Measurements from ENCODE around the gene UBAP2L.
A peak's percentile ranks its signal among the peaks of the same experiment; 100 is the strongest.
"Not testable (repeated sequence)": the region's sequence is repeated elsewhere in the genome, so short reads cannot be mapped to it uniquely, and the experiment has no call there.

UBAP2L gene

GRCh38 chr1:154198756-154199562, 21.8 kb upstream of the UBAP2L start:
- Histone ChIP-seq H3K36me3 (ENCODE audit: low read depth) (no peaks in the 10 kb centered on the region), H3K27ac (ENCODE audit: poor library complexity, severe bottlenecking) (peak overlapping the region; percentile 9), H3K9me3 (ENCODE audit: severe bottlenecking) (no peaks in the 10 kb centered on the region), H3K27me3 (ENCODE audit: insufficient read depth, poor library complexity, severe bottlenecking) (no peaks in the 10 kb centered on the region), H3K4me1 (ENCODE audit: insufficient read depth, poor library complexity, severe bottlenecking) (peaks cover 5% of the 10 kb centered on the region), H3K4me3 (ENCODE audit: severe bottlenecking) (no peak overlapping the region)
- TF ChIP-seq, protein P1, sequence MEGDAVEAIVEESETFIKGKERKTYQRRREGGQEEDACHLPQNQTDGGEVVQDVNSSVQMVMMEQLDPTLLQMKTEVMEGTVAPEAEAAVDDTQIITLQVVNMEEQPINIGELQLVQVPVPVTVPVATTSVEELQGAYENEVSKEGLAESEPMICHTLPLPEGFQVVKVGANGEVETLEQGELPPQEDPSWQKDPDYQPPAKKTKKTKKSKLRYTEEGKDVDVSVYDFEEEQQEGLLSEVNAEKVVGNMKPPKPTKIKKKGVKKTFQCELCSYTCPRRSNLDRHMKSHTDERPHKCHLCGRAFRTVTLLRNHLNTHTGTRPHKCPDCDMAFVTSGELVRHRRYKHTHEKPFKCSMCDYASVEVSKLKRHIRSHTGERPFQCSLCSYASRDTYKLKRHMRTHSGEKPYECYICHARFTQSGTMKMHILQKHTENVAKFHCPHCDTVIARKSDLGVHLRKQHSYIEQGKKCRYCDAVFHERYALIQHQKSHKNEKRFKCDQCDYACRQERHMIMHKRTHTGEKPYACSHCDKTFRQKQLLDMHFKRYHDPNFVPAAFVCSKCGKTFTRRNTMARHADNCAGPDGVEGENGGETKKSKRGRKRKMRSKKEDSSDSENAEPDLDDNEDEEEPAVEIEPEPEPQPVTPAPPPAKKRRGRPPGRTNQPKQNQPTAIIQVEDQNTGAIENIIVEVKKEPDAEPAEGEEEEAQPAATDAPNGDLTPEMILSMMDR (IDR thresholded peaks at IDR 0.05; ENCODE audit: poor library complexity, severe bottlenecking): peak; percentile 82
- DNase-seq (ENCODE audit: low spot score) (no peak), ATAC-seq (ENCODE audit: low read depth) (0 out of 3 replicates have a peak, but pooled peaks have one; percentile 32)

DNA sequence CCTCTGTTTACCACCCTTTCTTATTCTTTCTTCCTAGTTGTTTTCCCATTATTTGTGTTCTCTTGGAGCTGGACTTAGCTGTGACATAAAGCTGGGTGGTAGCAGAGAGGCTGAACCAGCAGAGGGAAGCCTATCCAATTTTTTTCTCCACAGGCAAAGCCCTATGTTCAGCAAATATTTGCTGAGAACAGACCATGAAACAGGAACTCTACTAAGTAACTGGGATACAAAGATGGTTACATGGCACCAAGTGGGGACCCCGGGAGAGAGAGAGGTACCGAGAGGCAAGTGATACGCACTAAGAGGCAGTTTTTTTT, 21.2 kb upstream of the UBAP2L start:
- Histone ChIP-seq H3K27me3 (ENCODE audit: insufficient read depth, poor library complexity, severe bottlenecking) (no peaks in the 10 kb centered on the region), H3K4me1 (ENCODE audit: insufficient read depth, poor library complexity, severe bottlenecking) (peaks cover 5% of the 10 kb centered on the region), H3K27ac (ENCODE audit: poor library complexity, severe bottlenecking) (no peak overlapping the region), H3K4me3 (ENCODE audit: severe bottlenecking) (no peak overlapping the region), H3K36me3 (ENCODE audit: low read depth) (no peaks in the 10 kb centered on the region), H3K9me3 (ENCODE audit: severe bottlenecking) (no peaks in the 10 kb centered on the region)
- no peak for DNase-seq (ENCODE audit: low spot score)
- TF ChIP-seq, protein P1 (IDR thresholded peaks at IDR 0.05; ENCODE audit: poor library complexity, severe bottlenecking): no peak
- ATAC-seq (ENCODE audit: low read depth): peak; percentile 18; the same call in 1 of the 3 replicates

DNA sequence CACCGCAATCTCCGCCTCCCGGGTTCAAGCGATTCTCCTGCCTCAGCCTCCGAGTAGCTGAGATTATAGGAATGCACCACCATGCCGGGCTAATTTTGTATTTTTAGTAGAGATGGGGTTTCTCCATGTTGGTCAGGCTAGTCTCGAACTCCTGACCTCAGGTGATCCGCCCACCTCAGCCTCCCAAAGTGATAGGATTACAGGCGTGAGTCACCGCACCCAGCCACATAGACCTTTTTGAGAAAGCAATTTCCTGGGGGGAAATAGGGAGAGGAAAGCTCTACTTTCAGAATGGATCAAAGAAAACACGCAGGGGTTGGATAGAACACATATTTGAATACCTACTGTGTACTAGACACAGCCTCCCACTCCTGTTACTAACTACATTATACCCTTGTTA, 15.0 kb upstream of the UBAP2L start:
- not testable (repeated sequence) for H3K4me3 ChIP-seq (ENCODE audit: severe bottlenecking); H3K4me1 ChIP-seq (ENCODE audit: insufficient read depth, poor library complexity, severe bottlenecking); H3K27me3 ChIP-seq (ENCODE audit: insufficient read depth, poor library complexity, severe bottlenecking); H3K27ac ChIP-seq (ENCODE audit: poor library complexity, severe bottlenecking); DNase-seq (ENCODE audit: low spot score); H3K9me3 ChIP-seq (ENCODE audit: severe bottlenecking)
- ATAC-seq (ENCODE audit: low read depth): peak; percentile 35; the same call in 2 of the 3 replicates
- H3K36me3 ChIP-seq (ENCODE audit: low read depth): peaks cover 43% of the 10 kb centered on the region

- TF ChIP-seq, protein P1 (IDR thresholded peaks at IDR 0.05; ENCODE audit: poor library complexity, severe bottlenecking): no peak
- Histone ChIP-seq H3K27ac (ENCODE audit: poor library complexity, severe bottlenecking) (no peak within 1 kb of the TSS), H3K4me3 (ENCODE audit: severe bottlenecking) (no peak within 1 kb of the TSS), H3K4me1 (ENCODE audit: insufficient read depth, poor library complexity, severe bottlenecking) (no peaks in the 10 kb centered on the region), H3K27me3 (ENCODE audit: insufficient read depth, poor library complexity, severe bottlenecking) (no peaks in the 10 kb centered on the region), H3K36me3 (ENCODE audit: low read depth) (peaks cover 46% of the 10 kb centered on the region), H3K9me3 (ENCODE audit: severe bottlenecking) (no peaks in the 10 kb centered on the region)
- DNase-seq (ENCODE audit: low spot score) (no peak), ATAC-seq (ENCODE audit: low read depth) (peak; percentile 66; the same call in 2 of the 3 replicates)
Observed at GRCh38 chr1:154206196-154206595, 14.6 kb upstream of the UBAP2L start, which contains the start of gene CFAP141. Gene CFAP141, minus strand, starts transcription at chr1:154206333. Its CDS starts 26 bp downstream, at chr1:154206307.

- ATAC-seq (ENCODE audit: low read depth): no peak
- Histone ChIP-seq H3K36me3 (ENCODE audit: low read depth) (peaks cover 56% of the 10 kb centered on the region), H3K4me3 (ENCODE audit: severe bottlenecking) (no peak overlapping the region), H3K9me3 (ENCODE audit: severe bottlenecking) (no peaks in the 10 kb centered on the region), H3K27me3 (ENCODE audit: insufficient read depth, poor library complexity, severe bottlenecking) (no peaks in the 10 kb centered on the region), H3K27ac (ENCODE audit: poor library complexity, severe bottlenecking) (no peak overlapping the region), H3K4me1 (ENCODE audit: insufficient read depth, poor library complexity, severe bottlenecking) (no peaks in the 10 kb centered on the region)
- TF ChIP-seq, protein P1 (IDR thresholded peaks at IDR 0.05; ENCODE audit: poor library complexity, severe bottlenecking): no peak
- DNase-seq (ENCODE audit: low spot score): no peak
Observed at GRCh38 chr1:154207262-154207661, 13.5 kb upstream of the UBAP2L start.
